HG03066 (cell line): ENCODE measurements around the gene RIN3.

ENCODE experiments used
- ATAC-seq: cut with Tn5 transposase; IDR thresholded peaks from one replicate; pipeline ENCODE4 v1.9.1; 2021; ENCODE audit warnings: low read depth; ENCODE audit not compliant: unreplicated experiment

RIN3 gene

GRCh38 chr14:92486881-92487280, 26.7 kb upstream of the RIN3 start:
- no peak for ATAC-seq

GRCh38 chr14:92487513-92488133, 26.0 kb upstream of the RIN3 start:
- no peak for ATAC-seq

GRCh38 chr14:92489394-92490238, 24.0 kb upstream of the RIN3 start:
- no peak for ATAC-seq

- no peak for ATAC-seq
Observed at GRCh38 chr14:92490239-92490959, 23.2 kb upstream of the RIN3 start.

GRCh38 chr14:92491782-92492181, 21.8 kb upstream of the RIN3 start:
- no peak for ATAC-seq

- ATAC-seq: no peak
Observed at GRCh38 chr14:92492258-92492657, 21.3 kb upstream of the RIN3 start.

- no peak for ATAC-seq
Observed at GRCh38 chr14:92493024-92493423, 20.6 kb upstream of the RIN3 start.

- no peak for ATAC-seq
Observed at GRCh38 chr14:92493492-92493891, 20.1 kb upstream of the RIN3 start.

GRCh38 chr14:92494512-92494911, 19.1 kb upstream of the RIN3 start:
- no peak for ATAC-seq

- ATAC-seq: no peak
Observed at GRCh38 chr14:92495027-92495426, 18.6 kb upstream of the RIN3 start.

GRCh38 chr14:92496191-92496857, 17.3 kb upstream of the RIN3 start:
- ATAC-seq: no peak

GRCh38 chr14:92497391-92497790, 16.2 kb upstream of the RIN3 start:
- ATAC-seq: no peak

GRCh38 chr14:92499234-92499633, 14.3 kb upstream of the RIN3 start:
- ATAC-seq: no peak

- ATAC-seq: no peak
Observed at GRCh38 chr14:92500491-92500941, 13.1 kb upstream of the RIN3 start.

- ATAC-seq: no peak
Observed at GRCh38 chr14:92501891-92502351, 11.7 kb upstream of the RIN3 start.

- ATAC-seq: no peak
Observed at GRCh38 chr14:92502541-92503286, 10.9 kb upstream of the RIN3 start.

- no peak for ATAC-seq
Observed at GRCh38 chr14:92503756-92504491, 9.7 kb upstream of the RIN3 start.

GRCh38 chr14:92505826-92506225, 7.8 kb upstream of the RIN3 start:
- ATAC-seq: no peak

GRCh38 chr14:92506231-92506630, 7.3 kb upstream of the RIN3 start:
- ATAC-seq: no peak
